Occipital lobe (tissue), 2 donors: ENCODE data around the gene CACTIN. TPM values are rescaled to one million over a fixed set of nuclear protein-coding genes. Genes with fewer than 3 reads are reported as not detected.

Experiments used
- DNase-seq: peaks from one replicate; lab custom pipeline; 2025; lab: John Stamatoyannopoulos, UW
- total RNA-seq: library from RNA; depleted of rRNA; stranded (reverse); fragments of >200 nt; gene quantifications from one replicate; pipeline ENCODE4 v1.2.3, GENCODE V29; 2014

Gene CACTIN
- total RNA-seq, 1 donor from 2014 or later: 19.8 TPM

DNA sequence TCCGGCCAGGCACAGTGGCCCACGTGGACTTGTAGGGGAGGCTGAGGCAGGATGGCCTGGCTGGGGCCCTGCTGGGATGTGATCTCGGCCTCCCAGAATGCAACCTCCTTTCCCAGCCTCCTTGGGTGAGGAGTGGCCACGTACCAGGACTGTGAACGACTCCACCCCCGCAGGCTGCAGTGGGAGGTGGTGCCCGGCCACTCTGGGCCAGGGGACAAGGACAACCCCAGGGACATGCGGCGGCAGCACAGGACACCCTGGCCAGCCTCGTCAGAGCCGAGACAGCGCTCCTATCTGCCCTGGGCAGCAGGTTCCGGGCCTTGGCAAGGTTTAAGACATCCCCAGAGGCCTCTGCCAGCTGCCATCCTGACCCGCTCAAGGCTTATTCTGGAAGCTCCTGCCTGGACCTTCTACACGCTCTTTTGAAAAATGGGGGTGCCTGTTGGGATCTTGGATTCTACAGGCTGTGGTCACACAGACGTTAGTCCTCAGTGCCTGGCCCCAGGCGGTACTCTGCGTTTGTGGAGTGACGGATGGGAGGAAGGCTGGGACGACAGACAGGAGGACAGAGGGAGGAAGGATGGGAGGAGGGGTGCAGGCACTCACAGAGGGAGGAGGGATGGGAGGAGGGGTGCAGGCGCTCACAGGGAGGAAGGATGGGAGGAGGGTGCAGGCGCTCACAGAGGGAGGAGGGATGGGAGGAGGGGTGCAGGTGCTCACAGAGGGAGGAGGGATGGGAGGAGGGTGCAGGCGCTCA is 19.9 kb upstream of the CACTIN start:
- DNase-seq: no peak

DNA sequence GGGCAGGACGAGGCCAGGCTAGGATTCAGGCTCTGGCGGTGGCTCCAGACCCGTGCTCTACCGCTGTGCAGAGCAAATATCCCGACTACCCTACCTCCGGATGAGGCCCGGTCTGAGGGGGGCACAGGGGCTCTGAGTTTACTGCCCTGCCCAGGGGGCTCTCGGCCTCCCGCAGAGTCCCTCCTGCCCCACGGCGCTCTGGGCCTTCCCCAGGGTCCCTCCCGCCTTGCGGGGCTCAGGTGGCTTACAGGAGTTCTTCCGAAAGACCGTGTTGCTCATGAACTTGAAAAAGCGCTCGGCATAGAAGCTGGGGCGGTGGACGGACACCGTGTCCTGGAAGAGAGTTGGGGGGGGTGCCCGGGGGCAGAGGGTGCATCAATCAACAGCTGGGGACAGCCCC is 19.1 kb upstream of the CACTIN start:
- DNase-seq: no peak

DNA sequence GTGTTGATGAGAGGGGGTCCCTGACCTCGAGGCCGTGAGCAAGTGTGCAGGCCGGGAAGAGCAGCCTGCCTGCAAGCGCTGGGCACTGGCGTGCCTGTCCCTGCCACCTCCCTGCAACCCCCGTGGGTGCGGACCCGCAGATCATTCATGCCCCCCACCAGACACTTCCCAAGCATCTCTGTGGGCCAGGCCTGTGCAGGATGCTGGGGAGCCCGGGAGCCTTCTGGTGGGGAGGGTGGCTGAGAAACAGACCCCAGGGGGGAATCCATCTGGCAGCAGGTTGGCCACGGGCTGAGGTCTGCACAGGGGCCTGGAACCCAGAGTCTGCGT is 18.4 kb upstream of the CACTIN start:
- DNase-seq: no peak

DNA sequence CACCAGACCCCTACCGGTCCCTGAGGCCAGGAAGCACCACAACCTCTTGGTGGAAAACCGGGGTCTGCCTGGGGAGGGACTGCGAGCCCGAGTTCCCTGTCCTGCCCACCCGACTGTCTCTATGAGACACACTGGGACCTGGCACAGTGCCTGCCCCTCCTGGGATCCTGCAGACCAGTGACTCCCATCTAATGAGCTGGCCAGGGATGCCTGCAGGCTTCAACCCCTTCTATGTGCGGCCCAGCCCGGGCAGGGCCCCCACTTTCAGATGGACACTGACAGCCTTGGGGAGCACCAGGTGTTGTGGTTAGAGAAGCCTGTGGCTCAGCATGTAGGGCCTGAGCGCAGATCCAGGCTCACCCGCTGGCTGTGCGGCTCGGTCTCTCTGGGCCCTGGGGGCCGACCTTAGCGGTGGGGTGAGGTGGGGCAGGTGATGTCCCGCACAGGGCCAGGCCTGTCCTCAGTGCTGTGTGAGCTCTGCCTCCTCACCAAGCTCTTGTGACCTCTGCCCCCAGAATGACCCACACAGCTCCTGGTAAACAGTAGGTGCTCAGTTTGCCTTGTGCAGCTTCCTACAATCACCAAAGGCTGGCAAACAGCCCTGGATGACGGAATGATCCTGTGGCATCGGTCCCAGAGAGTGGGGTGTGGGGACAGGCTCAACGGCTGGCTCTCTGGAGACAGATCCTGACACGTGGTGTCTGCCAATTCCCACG is 17.9 kb upstream of the CACTIN start:
- peak; percentile 88 for DNase-seq

DNA sequence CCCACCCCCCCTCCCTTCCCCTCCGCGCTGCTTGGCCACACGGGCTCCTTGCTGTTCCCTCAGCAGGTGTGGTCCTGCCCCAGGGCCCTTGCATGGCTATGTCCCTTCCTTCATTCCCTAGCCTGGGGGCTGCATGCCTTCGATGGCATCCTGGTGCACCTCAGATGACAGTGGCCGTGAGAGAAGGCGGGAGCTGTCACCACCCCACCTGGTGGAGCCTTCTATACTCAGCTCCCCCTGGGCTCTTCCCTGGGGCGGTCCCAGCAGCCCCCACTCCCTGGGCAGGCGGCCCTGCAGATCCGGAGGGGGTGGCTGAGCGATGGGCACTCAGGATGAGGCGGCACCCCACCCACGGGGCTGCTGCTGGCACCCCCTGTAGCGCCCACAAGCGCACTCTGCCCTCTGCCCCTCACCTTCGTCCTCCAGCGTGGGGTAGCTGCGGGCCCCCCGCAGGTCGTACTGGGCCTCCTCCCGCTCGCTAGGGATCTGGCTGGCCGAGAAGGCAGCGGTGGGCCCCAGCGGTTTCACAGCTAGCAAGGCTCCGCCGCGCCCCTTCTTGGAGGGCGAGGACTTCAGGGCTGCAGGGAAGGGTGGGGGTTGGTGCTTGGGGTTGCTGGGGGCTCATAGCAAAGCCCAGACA is 17.2 kb upstream of the CACTIN start:
- no peak for DNase-seq

DNA sequence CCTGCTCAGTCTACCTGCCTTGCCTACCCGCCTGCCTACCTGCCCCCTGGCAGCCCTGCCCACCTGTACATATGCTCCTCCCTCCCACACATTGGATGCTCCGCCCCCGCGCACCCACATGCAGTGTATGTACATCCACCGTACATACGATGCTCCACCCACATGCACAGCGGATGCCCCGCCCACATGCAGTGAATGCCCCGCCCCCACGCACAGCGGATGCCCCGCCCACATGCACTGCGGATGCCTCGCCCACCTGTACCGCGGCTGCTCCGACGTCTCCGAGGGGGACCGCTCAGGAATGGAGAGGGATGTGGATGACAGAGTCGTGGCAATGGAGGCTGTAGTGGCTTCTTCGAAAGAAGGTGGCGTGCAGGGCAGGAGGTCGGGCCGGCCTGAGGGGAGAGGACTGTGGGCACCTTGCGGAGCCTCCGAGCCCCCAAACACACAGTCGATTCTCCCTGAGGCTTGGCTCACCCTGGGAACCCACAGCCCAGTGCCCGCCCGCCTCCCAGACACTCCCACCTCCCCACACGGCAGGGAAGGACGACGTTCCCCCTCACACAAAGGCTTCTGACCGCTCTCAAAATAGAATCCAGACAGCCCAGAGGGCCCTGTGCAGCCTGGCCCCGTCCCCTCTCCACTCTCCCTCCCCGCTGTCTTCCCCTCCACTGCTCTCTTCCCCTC is 16.5 kb upstream of the CACTIN start:
- no peak for DNase-seq

DNA sequence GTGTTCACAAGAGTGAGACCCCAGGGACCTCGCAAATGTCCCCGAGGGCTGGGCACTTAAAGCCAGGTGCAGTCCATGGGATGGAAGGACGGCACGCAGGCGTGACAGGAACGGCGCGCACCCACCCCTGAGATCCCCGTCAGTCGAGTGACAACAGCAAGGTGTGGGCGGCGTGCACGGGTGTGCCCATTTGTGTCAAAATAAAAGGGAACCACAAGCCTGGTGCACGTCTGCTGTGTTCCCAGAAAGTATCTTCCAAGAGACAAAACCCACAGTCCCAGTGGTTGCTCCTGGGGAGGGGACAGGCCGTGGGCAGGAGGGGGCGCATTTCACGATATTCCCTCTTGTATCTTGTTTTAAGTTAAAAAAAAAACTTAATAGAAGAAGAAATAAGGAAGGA is 15.7 kb upstream of the CACTIN start:
- DNase-seq: no peak

DNA sequence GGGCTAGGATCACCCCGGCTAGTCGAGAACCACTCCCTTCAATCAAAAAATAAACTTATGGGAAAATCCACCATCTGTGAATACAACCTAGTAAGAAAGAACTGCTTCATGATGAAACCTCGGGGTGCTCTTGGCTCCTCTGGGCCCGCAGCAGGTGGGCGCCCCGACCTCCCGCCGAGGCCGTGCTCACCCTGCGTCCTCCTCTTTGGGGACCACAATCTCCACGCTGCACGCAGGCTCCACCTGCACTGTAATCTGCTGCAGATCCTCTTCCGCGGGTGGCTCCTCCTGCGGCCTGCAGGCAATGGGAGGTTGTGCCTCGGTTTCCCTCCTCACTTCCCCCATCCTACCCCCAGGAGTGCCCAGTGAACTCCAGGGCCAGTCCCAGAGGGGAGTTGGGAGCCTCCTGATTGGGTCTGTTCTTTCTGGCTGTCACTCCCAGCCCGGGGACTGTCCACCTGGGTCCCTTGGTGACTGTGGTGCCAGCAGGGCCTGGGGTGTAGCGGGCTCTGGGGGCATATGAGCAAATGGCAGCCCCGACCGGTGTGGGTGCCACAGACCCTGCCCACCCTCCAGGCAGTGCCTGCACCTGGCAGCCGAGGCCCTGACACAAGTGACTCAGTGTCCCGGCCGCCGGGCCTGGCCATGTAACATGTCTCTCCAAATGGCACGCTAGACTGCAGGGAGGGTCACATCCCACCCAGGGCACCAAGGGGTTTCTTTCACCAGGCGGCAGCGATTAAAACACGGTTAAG is 15.1 kb upstream of the CACTIN start:
- no peak for DNase-seq

DNA sequence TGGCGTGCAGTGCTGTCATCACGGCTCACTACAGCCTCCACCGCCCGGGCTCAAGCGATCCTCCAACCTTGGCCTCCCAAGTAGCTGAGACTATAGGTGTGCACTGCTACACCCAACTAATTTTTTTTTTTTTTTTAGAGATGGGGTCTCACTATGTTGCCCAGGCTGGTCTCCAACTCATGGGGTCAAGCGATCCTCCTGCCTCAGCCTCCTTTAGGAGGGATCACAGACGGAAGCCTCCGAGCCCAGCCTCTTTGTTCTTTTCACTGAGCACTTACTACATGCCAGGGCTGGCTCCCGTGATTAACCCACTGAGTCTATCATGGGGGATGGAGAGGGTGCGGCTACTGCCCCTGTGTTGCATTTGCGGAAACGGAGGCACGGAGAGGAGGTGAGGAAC is 12.9 kb upstream of the CACTIN start:
- no peak for DNase-seq

DNA sequence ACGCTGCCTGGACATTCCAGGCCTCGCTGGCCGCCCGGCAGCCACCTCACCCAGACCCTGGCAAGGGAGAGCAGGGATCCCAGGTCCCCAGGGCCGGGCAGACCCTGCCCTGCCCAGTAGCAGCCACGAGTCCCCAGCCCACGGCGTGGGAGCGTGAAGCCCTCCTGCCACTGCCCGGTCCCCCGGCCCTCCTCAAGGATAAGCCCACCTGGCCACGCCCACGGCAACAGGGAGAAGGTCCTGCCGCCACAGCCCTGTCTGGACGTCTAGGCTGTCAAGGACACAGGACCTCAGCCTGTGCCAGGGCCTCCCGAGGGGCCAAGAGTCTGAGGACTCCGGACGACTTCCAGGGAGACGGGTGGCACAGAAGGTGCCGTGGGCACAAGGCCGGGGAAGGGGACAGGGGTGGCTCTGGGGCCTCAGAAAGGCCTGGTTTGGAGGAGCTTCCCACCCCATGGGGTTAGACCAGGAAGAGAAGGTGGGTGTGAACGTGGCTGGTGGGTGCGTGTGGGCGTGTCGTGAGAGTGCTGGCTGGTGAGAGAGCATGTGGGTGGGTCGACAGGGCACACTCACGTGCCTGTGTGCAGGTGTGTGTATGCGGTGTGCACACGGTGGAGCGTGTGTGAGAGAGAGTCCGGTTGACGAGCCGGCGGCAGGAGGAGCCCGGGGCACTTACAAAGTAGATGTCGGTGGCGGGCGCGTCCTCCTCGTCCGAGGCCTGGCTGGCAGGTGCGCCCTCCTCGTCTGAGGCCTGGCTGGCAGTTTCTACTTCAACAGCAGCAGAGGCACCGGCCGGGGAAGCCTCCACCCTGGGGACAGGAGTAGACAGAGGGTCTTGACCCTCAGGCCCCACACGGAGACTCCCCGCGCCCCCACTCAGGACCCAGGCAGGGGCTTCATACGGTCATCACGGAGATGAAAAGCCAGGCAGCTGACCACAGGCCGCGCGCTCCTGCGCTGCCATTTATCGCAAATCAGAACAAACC is 11.9 kb upstream of the CACTIN start:
- DNase-seq: no peak

DNA sequence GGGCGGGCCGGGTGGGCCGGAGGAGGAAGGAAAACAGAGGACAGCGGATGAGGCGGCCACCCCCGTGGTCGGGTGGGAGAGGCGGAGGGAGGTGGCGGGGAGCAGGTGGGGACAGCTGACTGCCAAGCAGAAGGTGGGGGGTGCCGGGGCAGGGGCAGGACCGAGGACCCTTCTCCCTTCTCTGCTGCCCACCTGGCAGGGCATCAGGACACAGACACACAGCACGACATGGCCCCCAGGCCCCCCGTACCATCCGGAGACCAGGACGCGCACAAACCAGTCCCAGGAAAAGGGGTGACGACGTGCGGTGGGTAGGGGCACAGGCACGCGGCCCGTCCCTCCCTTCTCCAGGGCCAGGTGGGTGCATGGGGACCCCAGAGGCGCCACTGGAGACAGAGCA is 11.0 kb upstream of the CACTIN start:
- DNase-seq: no peak

DNA sequence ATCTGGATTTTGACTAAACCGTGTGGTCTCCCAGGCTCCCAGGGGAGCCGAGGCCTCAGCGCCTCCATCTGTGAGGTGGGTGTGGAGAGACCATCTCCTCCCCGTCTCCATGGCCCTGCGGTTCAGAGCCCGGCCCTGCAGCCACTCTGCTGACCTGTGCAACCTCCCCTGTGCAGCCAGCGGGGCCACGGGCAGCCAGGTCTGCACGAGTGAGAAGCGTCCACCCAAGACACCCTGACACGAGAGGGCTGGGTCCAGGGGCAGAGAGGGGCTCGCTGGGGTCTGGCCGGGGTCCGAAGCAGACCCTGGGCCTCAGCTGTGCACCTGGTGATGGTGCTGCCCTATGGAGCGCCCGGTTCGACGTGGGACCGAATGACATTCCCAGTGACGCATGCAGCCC is 10.4 kb upstream of the CACTIN start:
- DNase-seq: no peak

DNA sequence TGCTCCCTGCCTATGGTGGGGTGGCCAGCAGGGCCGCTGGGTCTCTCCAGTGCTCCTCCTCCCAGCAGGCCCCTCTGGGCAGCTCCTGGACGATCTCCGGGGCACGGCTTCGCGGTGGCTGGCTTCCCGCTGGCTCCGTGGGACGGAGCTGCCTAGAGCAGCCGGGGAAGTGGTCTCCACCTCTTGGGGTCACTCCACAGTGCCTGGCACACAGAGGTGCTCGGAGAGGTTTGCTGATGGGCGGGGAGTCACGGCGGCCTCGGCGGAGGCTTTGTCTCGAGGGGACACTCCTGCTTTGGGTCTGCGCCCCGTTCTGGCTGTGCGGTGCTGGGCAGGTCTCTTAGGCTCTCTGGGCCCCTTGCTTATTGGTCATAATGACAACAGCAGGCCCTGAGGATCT is 9.9 kb upstream of the CACTIN start:
- no peak for DNase-seq

DNA sequence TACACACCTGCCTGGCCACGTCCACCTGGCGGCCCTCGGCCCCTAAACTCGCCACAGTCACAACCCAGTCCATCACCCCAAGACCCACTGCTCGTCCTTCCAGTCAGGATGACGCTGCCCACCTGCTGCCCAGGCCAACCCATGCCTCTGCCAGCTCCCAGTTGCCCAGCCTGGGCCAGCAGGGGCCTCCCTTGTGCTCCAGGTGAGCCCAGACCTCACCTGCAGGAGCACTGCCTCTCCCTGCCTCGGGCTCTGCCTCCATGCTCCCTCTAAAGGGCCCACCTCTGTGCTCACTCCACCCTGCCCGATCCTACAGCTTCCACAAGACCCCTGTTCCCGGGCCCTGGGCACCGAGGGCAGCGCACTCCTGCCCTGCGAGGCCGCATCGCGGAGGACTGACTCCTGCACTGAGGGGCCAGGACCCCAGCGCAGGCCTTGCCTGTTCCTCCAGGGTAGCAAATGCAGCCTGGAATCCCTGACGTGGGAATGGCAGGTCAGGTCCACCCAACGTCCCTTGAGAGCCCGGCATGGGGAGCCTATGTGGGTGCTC is 8.0 kb upstream of the CACTIN start:
- DNase-seq: no peak

DNA sequence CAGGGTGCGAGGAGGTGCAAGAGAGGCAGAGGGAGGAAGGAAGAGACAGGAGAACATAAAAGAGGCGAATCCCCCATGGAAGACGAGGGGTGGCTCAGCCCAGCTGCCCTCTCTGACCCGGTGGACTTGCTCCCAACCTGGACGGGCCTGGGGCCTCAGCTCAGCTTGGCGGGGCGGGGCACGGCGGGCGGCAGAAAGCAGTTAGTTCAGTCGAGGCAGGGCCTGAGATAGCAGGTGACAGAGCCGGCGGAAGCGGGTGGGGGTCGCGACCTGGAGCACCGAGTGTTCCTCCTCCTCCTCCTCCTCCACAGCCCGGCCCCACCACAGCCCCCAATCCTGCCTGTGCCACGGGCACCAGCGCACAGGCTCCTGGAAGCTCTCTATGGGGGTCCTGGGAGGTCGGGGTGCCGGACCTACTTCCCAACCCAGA is 7.0 kb upstream of the CACTIN start:
- no peak for DNase-seq

DNA sequence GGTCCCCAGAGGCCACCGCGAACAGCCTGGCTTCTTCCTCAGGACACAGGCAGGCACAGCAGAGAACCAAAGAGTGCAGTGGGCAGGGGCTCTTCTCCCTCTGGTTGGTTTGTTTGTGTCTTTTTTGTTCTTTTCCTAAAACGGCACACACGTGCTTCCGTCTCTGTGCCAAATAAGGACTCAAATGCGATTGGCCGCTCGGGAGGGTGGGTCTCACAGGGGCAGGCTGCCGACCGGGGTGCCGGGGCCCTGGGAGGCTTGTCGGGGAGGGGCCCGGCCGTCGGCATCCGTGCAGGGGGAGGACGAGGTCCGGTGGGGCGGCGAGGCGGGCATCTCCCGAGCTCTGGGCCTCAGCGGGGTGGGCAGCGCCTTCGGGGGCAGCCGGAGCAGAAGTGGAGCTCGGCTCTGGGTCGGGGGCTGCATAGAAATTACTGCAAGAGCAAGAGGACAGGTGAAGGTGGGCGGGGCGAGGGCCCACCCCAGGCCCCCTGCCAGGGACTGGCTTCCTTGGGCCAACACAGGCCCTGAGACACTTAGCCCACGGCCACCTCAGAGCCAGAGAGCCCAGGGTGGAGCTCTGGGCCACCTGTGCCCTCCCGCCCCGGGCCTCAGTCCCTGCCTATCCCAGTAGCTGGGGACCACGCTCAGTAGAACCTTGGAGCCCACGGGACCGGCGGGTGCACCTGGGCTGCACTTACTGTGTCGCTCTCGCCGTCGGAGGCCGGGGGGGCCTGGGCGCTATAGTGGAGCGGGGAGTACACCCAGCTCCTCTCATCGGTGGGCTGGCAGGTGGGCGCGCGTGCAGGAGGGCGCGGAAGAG is 6.4 kb upstream of the CACTIN start:
- DNase-seq: peak; percentile 22

DNA sequence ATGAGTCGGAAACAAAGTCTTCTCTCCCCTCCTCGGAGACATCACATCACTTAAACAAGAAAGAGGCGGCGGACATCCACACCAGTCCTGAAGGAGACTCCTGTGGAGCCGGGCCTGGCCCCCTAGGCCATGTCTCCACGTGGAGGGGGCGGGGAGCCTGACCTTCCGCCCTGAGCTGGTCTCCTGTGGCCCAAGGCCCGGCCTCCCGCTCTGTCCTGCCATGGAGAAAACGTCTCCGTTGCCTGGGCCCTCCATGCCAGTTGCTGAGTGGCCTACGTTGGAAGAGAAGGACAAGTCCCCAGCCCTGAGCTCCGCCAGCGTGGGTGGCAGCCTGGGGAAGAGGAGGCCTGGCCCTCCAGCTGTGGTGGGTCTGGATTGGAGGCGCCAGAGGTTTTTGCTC is 5.5 kb upstream of the CACTIN start:
- DNase-seq: no peak

DNA sequence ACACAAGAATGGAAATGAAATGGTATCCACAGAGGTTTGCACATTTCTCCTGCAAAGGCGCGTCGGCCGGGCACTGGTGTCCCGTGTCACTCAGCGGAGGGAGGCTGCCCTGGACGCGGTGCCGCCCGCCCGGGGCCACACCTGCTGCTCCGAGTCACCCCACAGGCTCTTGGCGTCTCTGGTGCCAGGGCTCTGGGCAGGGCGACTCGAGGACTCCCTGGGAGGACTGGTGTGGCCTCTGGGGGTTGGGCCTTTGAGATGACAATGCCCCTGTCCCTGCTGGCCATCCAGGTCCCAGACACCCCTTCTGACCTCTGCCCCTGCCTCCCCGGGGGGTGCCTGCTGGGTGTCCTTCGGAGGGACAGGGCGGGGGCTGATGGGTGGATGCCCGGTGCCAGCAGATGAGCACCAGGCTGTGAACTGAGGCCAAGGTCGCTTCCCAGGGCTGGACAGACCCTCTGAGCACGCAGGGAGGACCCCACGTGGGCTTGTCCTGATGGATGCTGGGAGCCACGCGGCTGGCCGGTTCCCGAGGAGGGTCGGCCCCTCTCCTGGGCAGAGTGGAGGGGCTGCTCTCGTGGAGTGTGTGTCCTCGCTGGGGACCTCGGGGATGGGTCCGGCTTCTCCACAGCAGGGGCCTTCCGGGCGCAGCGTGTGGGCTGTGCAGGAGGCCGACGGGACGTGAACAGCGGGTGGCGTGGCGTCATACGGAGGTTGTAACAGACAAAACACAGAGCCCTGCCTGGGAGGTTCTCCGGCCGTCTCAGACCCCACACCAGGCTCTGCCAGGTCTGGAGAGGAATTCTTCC is 4.7 kb upstream of the CACTIN start:
- no peak for DNase-seq
